HG02623 (cell line): ENCODE measurements around the gene SOCS1.

Source experiments
- ATAC-seq: cut with Tn5 transposase; IDR thresholded peaks from one replicate; pipeline ENCODE4 v1.9.1; 2021; ENCODE audit warnings: moderate library complexity; ENCODE audit not compliant: unreplicated experiment

The SOCS1 gene

DNA sequence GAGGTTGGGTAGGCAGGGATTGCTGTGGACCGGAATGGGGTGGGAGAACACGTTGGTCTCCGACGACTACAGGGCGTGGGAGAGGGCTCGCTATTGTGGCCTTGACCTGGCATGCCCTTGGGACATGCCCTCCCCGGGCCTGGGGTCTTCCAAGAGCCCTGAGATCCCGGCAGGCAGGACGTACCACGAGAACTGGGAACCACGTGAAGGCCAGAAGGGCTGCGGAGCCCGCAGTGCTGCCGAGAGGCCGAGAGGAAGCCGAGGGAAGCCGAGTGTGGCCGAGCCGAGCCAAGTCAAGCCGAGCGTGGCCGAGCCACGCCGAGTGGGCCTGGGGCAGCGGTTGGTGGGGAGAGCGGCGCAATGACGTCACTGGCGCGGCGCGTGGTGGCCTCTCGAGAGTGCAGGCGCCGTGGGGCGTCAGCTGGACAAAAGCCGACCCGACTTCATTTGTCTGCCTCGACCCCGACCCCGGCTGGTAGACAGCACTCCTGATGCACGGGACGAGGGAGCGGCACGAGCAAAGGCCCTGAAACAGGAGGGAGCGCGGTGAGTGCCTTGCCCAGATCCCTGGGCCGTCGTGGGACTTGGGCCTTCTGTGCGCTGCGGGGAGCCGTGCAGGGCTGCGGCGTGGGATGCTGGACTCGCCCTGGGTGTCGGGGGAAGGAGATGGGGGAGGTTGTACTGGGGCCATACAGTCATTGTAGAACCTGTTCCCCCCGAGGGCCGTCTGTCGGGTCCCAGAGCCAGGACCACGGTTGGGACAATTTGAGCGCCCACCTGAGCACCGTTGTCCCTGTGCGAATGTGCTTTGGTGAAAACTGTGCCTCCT is 6.6 kb downstream of the SOCS1 start:
- ATAC-seq, result no peak

DNA sequence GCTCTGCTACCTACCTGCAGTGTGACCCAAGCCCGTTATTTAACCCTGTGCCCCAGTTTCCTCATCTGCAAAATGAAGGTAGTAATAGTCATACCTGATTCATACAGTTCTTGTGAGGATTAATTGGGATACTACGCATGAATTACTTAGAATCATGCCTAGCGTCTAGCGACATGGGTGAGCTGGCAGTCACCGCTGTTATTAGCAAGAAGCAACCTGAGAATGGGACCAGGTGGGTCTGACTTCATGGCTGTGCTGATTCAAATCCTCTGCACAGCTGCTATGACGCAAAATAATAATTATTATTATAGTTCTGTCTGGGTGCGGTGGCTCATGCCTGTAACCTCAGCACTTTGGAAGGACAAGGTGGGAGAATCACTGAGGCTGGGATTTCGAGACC is 7.9 kb downstream of the SOCS1 start:
- no peak for ATAC-seq

DNA sequence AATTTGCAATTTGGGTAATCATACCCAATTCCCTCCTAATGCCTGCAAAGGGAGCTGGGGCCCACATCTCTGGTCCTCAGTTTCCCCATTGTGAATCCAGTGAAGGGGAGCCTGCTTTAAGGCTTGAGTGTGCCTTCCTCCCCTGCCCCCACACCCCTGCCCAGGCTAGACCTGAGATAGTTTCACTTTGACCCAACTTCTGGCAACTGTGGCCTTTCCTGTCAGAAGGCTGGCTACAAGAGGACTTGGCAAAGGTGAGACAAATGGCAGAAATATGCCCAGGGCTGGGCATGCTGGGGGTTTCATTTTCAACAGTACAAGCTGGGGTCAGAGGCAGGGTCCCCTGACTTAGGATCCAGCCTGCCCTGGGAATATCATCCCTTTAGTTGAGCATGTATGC is 10.0 kb downstream of the SOCS1 start:
- ATAC-seq, result no peak

DNA sequence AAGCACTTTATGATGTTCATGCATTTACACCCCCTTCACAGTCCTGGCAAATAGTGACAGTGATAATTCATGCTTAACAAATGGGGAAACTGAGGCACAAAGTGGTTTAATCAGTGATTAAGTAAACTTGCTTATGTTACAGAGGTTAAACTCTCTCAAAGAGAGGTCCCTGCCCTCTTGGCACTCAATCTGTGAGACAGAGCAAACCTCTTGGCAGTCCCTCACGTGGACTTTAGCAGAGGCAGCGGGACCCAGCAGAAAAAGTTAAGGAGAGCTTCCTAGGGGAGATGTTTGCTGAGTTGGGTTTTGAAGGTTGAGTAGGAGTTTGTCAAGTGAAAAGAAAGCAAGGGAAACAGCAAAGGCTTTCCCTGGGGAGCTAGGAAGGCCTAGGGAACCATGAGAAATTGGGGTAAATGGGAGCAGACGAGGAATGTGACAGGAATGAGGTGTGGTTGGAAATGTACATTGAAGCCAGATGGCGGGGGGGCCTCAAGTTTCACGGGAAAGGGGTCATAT is 10.7 kb downstream of the SOCS1 start:
- ATAC-seq, result no peak

DNA sequence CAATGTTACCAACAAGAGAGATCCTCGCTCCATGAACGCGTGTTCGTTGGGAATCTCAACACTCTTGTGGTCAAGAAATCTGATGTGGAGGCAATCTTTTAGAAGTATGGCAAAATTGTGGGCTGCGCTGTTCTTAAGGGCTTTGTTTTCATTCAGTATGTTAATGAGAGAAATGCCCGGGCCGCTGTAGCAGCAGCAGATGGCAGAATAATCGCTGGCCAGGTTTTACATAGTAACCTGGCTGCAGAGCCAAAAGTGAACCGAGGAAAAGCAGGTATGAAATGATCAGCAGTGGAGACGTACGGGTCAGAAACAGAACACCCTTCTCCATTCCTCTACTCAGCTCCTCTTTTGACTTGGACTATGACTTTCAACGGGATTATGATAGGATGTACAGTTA is 13.3 kb downstream of the SOCS1 start:
- ATAC-seq, result no peak

DNA sequence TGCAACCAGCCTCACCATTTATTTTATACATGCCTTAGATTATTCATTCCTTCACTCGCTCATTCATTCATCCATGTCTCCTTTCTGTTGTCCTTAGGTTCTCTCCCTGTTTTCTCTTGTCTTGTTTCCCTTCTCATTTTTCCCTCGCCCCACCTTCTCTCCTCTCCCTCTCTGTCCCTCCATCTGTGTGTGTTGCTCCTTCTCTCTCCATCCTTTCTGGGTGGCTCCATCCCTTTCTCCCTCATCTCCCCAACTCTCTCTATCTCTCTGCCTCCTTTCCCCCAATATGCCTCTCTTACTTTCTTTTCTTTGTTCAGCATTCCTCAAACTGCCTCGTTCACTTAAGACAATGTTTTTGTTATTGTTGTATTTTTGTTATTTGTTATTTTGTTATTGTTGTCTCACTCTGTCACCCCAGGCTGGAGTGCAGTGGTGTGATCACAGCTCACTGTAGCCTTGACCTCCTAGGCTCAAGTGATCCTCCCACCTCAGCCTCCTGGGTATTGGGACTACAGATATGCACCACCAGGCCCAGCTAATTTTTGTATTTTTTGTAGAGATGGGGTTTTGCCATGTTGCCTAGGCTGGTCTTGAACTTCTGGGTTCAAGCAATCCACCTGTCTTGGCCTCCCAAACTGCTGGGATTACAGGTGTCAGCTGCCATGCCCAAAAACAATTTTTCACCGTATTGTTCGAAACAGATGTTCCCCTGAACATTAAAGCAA is 14.4 kb downstream of the SOCS1 start:
- no peak for ATAC-seq

DNA sequence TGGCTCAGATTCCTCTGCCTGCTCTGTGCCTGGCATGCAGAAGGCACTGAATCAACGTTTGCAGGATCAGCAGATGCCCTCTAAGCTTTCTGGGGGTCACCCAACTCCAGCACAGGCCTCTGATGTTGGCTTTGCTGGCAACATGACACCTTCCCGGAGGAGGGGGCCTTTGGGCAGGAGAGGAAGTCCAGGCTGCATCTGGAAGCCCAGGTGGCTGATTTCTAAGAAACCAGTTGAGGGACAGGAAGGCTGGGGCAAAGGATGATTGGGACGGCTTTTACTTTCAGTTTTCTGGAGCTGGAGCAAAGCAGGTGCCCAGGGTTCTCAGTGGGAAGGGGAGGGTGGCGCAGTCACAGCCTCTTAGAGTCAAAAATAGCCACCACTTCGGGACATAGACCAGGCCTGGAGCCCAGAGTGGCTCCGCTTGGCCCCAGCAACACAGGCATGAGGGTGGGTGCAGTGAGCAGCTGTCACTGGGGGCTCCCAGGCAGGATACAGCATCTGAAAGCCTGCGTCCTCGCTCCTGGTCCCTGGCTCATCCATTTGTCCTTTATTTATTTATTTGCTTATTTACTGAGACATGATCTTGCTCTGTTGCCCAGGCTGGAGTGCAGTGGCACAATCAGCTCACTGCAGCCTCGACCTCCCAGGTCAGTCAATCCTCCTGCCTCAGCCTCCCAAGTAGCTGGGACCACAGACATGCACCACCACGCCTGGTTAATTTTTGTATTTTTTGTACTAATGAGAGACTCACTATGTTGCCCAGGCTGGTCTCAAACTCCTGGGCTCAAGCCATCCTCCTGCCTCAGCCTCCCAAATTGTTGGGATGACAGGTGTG is 15.1 kb downstream of the SOCS1 start:
- ATAC-seq, result no peak

DNA sequence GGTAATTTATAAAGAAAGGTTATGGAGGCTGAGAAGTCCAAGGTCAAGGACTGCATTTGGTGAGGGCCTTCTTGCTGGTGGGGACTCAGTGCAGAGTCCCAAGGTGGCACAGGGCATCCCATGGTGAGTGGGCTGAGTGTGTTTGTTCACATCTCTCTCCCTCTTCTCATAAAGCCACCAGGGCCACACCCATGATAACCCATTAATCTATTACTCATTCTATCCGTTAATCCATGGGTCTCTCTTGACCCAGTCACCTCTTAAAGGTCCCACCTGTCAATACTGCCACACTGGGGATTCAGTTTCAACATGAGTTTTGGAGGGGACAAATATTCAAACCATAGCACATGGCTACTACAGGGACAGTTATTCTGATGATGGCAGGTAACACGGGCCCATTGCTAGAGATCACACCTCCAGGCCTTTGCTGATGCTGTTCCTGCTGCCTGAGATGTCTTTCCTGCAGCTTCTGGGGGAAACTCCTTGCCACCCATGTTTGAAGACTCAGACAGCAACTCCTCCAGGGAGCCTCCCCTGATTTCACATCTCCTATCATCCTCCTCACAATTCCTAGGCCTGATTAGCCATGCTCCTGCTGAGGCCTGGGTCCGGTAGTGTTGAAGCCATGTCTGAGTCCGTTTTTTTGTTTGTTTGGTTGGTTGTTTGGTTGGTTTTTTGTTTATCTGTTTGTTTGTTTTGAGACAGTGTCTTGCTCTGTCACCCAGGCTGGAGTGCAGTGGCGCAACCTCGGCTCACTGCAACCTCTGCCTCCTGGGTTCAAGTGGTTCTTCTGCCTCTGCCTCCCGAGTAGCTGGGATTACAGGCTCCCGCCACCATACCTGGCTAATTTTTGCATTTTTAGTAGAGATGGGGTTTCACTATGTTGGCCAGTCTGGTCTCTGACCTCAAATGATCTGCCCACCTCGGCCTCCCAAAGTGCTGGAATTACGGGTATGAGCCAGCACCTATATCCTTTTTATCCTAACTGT is 16.1 kb downstream of the SOCS1 start:
- ATAC-seq, result no peak

DNA sequence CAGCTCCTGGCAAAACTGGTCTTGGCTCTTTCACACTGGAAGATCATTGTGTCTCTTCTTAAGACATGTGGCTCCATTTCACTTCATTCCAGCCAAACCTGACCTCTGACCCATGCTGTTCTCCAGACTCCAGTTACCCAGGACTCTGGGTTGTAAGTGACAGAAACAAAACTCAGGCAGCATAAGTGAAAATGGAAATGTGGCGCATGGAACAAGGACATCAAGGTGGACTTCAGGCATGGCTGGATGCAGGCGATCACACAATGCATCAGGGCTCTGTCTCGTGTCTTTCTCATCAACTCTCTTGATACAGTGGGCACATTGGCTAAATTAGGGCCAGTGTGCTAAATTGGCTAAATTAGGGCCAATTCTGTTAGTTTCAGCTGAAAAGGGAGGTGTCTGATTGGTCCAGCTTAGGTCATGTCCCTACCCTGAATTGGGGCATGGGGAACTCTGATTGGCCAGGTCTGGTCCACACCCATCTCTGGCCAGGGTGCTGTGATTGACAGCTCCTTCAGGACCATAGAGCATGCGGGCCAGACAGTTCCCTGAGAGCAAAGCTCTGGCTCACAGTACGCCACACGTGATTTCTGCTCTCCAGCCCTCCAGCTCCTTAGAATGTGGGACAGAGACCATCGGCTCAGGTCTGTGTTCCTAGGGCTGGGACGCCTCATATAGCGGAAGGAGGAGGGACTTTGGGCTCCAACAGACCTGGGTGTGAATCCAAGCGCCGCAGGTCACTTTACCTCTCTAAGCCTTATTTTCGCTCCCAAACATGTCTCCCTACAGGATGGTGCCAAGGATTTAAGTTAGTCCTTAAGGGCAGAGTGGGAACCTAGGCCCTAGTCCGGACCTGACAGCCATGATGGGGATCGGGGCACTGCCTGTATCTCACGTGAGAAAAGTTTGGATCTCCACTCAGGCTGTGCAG is 17.5 kb downstream of the SOCS1 start:
- ATAC-seq, result no peak

DNA sequence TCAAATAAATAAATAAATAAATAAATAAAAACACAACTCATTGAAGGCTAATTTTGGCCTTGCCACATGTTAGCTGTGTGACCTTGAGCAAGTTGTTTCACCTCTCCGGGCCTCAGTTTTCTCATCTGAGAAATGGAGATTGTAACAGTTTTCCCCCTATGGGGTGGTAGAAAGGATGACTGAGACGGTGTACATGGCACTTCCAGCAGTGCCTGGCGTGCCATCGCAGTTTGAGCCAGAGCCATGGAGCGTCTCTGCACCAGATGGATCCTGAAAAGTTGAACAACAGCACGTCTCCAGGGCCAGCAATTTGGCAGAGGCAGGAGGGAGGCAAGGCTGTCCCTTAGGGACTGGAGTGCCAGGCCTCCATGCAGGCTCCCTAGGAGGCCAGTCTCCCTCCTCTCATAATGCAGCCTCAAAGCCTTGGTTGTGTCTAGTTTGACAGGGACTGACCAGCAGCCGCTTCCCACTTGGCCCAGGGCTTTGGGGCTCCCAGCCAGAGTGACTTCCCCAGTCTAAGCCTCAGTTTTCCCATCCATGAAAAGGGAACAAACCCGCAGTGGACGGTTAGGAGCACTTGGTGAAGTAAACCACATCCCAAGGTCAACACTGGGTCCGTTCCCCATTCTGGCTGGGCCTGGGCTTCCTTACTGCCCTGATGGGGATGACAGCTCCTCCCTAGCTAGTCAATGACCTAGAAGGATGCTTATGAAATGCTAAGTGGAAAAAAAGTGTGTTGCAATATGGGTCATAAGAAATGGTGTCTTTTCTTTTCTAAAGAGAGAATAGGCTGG is 19.3 kb downstream of the SOCS1 start:
- ATAC-seq, result no peak

DNA sequence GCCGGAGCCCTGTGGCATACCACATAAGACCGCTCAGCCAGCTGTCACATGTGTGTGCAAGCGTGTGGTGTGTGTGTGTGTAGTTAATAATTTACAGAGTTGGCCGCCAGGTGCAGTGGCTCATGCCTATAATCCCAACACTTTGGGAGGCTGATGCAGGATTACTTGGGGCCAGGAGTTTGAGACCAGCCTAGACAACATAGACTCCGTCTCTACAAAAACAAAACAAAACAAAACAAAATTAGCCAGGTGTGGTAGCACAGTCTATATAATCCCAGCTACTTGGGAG is 20.4 kb downstream of the SOCS1 start:
- ATAC-seq, result no peak

DNA sequence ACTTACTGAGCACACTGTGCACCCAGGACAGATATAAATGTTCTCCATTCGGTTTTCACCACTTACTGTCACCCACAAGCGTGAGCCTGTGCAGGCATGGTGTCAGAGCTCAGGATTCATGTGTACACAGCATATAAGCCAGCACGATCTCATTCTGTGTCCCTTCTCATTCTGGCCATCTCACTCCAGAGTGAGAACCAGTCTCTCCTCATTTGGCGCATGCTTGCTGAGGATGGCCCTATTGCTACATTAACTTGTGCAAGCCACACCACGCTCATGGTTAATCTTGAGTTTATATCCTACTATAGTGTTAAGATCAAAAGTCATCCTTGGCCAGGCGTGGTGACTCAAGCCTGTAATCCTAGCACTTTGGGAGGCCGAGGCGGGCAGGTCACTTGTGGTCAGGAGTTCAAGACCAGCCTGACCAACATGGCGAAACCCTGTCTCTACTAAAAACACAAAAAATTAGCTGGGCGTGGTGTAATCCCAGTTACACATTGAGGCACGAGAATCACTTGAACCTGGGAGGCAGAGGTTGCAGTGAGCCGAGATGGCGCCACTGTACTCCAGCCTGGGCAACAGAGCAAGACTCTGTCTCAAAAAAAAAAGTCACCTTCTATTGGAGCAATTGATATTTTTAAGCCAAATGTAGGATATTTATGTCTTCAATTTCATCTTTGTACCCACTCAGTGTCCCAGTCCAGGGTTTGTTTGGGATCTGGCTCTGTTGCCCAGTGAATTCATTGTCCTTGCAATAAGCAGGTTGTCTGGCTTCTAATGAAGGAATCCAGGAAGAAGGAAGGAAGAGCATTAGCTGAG is 20.9 kb downstream of the SOCS1 start:
- no peak for ATAC-seq

DNA sequence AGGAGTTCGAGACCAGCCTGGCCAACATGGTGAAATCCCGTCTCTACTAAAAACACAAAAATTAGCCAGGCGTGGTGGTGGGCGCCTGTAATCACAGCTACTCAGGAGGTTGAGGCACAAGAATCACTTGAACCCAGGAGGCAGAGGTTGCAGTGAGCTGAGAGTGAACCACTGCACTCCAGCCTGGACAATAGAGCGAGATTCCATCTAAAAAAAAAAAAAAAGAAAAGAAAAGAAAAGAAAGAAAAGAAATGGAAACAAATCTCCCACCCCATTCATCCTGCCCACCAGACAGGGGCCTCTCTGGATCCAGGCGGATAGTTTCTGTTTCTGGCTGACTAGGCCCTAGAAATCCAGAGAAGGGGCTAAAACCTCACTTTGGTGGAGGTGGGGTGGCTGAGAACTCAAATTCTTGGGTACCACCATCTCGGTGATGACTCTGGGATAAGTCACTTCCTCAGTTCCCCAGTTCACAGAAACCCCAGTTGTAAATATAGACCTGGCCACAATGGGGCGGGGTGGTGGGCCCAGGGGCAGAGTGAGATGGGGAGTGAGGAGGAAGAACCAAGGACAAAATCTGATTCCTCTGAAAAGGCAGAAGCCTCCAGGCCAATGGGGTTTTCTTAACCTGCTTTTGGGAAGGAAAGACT is 22.2 kb downstream of the SOCS1 start:
- ATAC-seq, result no peak

DNA sequence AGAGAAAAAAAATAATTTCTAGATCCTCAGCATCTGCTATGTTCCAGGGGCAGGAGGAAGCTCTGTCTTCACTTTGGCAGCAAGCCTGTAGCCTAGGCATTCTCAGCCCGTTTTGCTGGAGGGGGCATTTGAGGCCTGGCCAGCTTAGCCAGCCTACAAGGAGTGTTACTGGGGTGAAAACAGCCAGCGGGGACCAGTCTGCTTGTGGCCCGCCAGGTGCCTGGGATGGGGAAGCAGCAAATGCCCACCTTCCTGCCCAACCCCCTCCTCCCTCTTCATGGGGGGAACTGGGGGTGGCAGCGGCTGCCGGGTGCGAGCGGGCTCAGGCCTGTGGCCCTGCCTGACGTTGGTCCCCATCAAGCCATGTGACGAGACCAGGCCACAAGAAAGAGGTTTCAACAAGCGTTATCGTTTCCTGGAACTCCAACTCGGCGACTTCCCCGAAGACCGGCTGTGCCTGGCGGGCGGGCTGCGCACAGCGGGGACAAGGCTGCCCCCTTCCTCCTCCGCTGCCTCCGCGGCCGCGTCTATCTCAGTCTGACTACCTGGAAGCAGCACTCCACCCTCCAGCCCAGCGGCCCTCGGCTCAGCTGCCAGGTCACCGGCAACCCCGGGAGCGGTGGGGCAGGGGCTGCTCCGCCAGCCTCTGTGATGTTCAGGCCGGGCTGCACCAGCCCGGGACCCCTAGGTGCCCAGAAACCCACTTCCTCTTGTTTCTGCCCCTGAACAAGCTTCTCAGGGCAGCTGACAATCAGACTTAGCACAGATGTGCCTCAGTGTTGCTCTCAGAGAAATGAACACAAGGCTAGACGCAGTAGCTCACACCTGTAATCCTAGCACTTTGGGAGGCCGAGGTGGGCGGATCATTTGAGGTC is 22.9 kb downstream of the SOCS1 start:
- peak; percentile 53 for ATAC-seq

DNA sequence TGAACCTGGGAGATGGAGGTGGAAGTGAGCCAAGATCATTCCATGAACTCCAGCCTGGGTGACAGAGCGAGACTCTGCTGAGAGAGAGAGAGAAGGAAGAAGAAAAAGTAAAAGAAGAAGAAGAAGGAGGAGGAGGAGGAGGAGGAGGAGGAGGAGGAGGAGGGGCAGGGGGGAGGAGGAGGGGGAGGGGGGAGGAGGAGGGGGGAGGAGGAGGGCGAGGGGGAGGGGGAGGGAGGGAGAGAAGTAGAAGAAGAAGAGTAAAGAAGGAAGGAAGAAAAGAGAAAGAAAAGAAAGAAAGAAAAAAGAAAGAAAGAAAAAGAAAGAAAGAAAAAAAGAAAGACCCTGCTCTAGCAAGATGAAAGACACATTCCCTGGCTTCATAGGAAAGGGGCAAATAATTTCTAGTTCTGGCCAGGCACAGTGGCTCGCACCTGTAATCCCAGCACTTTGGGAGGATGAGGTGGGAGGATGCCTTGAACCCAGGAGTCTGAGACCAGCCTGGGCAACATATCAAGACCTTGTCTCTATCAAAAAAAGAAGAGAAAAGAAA is 23.6 kb downstream of the SOCS1 start:
- no peak for ATAC-seq
